ENCODE measurements around the gene APPBP2.

GRCh38 chr17:60506312-60506711, 19.7 kb downstream of the APPBP2 start:
- TF ChIP-seq CTCF (IDR thresholded peaks at IDR 0.05) (no peak), EZH2phosphoT487 (IDR thresholded peaks at IDR 0.05) (no peak), EZH2 (IDR thresholded peaks at IDR 0.05) (no peak)

Data from neural progenitor cell (in vitro differentiated cells).